ENCODE results near the gene SLC26A8. TPM values are rescaled to one million over a fixed set of nuclear protein-coding genes. Genes with fewer than 3 reads are reported as not detected.
"Not testable (repeated sequence)": the region's sequence is repeated elsewhere in the genome, so short reads cannot be mapped to it uniquely, and the experiment has no call there.

SLC26A8 gene
- total RNA-seq, 4 donors from 2014 or later, result not detected

DNA sequence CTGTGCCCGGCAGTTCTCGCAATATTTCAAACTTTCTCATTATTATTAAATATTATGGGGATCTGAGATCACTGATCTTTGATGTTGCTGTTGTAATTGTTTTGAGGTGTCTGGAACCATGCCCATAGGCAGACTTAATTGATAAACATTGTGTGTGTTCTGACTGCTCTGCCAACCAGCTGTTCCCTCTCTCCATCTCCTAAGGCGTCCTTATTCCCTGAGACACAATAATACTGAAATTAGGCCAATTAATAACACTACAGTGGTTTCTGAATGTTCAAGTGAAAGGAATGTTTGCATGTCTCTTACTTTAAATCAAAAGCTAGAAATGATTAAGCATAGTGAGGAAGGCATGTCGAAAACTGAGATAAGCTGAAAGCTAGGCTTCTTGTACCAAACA is 10.8 kb upstream of the SLC26A8 start:
- intact Hi-C loops (cut with DNase I; ENCODE audit: low total_unique reads), result no loop called here
- 49 to 50% methylated on average over 4 of the region's 4 CpGs for WGBS, 2 donors
- no peak overlapping the region for H3K4me3 ChIP-seq (ENCODE audit: low read depth, poor library complexity, severe bottlenecking)
- TF ChIP-seq POLR2A (IDR thresholded peaks at IDR 0.05) (no peak), CTCF (IDR thresholded peaks at IDR 0.05) (no peak)
- DNase-seq (ENCODE audit: low spot score in 2 of 2), result no peak

DNA sequence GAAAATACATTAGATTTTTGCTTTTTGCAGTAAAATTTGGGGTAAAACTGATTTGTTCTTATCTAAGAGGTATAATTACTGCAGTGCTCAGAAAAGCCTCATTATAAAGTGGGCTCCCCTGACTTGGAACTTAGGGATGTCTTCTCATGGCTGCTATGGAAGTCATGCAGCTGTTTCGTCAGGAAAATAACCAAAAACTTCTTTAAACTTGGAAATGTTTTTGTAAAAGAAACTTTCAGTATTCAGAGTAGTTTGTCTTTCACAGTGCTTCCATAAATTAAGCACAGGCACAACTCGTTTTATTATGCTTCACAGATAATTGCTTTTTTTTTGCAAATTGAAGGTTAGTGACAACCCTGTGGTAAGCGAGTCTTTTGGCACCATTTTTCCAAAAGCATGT is 10.0 kb upstream of the SLC26A8 start:
- intact Hi-C loops (cut with DNase I; ENCODE audit: low total_unique reads), result no loop called here
- H3K4me3 ChIP-seq (ENCODE audit: low read depth, poor library complexity, severe bottlenecking), result no peak overlapping the region
- TF ChIP-seq CTCF (IDR thresholded peaks at IDR 0.05) (no peak), POLR2A (IDR thresholded peaks at IDR 0.05) (no peak)
- WGBS, 2 donors, result 26 to 42% methylated on average over 3 of the region's 3 CpGs
- no peak for DNase-seq (ENCODE audit: low spot score in 2 of 2)

DNA sequence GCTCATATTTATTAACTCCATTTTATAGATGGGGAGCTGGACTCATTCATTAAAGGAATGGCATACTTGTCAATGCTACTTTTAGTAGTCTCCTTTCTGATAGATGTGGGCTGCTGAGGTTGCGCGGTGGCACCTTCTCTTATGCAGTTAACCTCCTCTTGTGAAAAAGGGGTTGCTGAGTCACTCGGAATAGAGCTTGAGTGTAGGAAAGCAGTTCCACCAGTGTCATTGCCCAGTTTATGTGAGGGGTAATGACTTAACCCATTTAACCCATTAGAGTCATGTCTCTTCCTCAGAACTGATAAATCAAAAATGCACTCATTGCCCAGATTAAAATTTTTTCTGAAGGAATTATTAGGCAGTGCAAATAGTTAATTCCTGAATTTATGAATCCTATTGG is 9.5 kb upstream of the SLC26A8 start:
- TF ChIP-seq CTCF (IDR thresholded peaks at IDR 0.05) (no peak), POLR2A (IDR thresholded peaks at IDR 0.05) (no peak)
- H3K4me3 ChIP-seq (ENCODE audit: low read depth, poor library complexity, severe bottlenecking), result no peak overlapping the region
- no peak for DNase-seq (ENCODE audit: low spot score in 2 of 2)
- intact Hi-C loops (cut with DNase I; ENCODE audit: low total_unique reads), result no loop called here
- WGBS, 2 donors, result 45 to 46% methylated on average over 3 of the region's 3 CpGs

DNA sequence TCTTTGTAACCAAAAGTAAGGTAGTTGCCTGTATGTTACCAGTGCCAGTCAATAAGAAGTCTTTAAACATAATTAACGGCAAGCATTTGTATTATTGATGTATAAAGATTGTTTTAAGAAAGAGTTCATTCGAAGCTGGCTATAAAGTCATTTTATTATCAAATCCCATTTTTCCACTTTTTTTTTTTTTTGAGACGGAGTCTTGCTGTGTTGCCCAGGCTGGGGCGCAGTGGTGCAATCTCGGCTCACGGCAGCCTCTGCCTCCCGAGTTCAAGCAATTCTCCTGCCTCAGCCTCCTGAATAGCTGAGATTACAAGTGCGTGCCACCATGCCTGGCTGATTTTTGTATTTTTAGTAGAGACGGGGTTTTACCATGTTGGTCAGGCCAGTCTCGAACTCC is 8.7 kb upstream of the SLC26A8 start:
- DNase-seq (ENCODE audit: low spot score in 2 of 2); intact Hi-C loops (cut with DNase I; ENCODE audit: low total_unique reads); H3K4me3 ChIP-seq (ENCODE audit: low read depth, poor library complexity, severe bottlenecking): not testable (repeated sequence)
- WGBS, 2 donors, result 89 to 92% methylated on average over 10 of the region's 10 CpGs

DNA sequence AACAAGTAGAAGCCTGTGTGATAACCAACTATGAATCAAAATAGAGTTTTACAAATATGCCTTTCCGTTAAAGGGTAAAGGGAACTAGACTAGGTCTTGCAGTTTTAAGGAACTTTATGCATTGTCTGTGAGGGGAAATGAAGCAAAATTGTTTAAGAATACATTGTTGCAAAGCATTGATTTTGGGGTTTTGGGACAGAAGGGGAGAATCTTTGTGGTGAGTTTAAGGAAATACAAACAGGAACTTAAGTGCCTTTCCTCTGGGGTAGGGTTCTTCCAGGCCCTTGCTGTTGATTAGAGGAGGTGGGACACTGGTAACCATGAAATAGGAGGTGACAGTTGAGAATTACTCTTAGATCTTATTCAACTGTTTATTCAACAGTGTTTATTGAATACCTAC is 7.8 kb upstream of the SLC26A8 start:
- WGBS, 2 donors, result 62% methylated on average over 1 of the region's 1 CpG
- no peak for DNase-seq (ENCODE audit: low spot score in 2 of 2)
- TF ChIP-seq POLR2A (IDR thresholded peaks at IDR 0.05) (no peak), CTCF (IDR thresholded peaks at IDR 0.05) (no peak)
- intact Hi-C loops (cut with DNase I; ENCODE audit: low total_unique reads), result no loop called here
- no peak overlapping the region for H3K4me3 ChIP-seq (ENCODE audit: low read depth, poor library complexity, severe bottlenecking)

GRCh38 chr6:36029464-36029863 is 5.0 kb upstream of the SLC26A8 start:
- intact Hi-C loops (cut with DNase I; ENCODE audit: low total_unique reads), result loop anchor here (5.0 kb wide), 2 partner anchors 63 to 333 kb away; no protein-coding TSS in a partner anchor
- 2 to 3% methylated on average over 6 of the region's 6 CpGs for WGBS, 2 donors

More at GRCh38 chr6:36029464-36029863, 5.0 kb upstream of the SLC26A8 start:
- DNase-seq (ENCODE audit: low spot score in 2 of 2), result no peak
- H3K4me3 ChIP-seq (ENCODE audit: low read depth, poor library complexity, severe bottlenecking), result peak overlapping the region; percentile 95
- TF ChIP-seq POLR2A (IDR thresholded peaks at IDR 0.05), result no peak
- TF ChIP-seq CTCF (IDR thresholded peaks at IDR 0.05), result no peak
